HG03108 (cell line): ENCODE measurements around the gene IGSF5.
"Not testable (repeated sequence)": the region's sequence is repeated elsewhere in the genome, so short reads cannot be mapped to it uniquely, and the experiment has no call there.

ENCODE experiments used
- ATAC-seq: cut with Tn5 transposase; IDR thresholded peaks from one replicate; pipeline ENCODE4 v1.9.1; 2021; ENCODE audit warnings: moderate library complexity; ENCODE audit not compliant: unreplicated experiment

IGSF5 gene

DNA sequence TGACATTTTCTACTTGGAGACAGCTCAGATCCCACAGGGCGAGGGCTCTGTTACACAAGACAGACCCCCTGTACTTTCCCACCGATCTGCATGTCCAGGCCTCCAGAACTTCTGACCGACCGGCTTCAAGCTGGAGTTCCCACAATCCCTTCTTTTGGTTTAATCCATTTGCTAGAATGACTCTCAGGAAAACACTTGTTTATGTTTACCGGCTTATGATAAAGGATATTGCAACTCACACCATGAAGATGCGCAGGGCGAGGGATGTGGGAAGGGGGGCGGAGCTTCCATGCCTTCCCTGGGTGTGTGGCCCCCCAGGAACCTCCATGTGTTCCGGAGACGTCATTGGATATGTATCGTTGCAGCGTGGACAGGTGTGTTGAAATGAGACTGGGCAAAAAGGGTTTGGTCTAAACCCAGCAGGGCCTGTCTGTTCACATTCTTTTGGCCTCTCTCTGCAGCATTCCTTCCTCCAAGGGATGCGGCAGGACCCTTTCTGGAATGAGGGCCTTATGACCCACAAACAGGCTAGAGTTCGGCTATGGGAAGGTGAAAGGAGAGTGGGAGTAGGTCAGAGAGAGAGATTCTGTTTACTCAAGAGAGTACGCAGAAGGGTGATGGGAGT, 7.5 kb upstream of the IGSF5 start:
- ATAC-seq: no peak

DNA sequence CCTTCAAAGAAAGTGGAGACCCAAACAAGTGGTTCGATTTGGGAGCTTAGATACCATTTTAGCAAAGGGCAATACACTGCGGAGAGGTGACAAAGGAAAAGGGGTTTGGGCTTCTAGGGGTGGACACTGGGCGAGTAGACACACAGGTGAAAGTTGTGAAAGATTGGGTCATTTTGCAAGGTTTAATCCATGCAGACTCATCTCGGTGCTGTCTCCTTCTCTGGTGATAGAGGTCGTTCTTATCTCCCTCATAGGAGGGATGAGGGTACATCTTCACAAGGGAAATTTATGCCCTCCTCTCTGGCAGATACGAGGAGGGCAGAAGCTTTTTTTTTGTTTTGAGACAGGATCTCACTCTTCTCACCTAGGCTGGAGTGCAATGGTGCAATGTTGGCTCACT, 6.4 kb upstream of the IGSF5 start:
- no peak for ATAC-seq

- ATAC-seq: not testable (repeated sequence)
These were observed 5.5 kb upstream of the IGSF5 start for GRCh38 chr21:39739531-39739930.

DNA sequence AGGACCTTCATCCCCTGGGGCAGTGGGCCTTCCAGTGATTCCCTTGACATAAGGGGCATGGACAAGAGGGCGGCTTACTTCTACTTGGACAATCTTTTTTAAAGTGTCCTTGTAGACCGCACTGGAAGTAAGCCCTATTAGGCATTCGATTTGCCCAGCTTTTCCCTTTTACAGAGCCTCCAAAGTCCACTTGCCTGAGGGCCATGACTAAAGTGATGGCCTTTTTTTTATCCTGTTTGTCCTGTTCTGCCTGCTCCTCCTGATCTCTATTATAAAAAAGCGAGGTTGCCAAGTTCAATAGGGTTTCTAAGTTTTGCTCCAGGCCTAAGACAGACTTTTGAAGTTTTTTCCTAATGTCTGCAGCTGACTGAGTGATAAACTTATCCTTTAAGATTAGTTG, 2.4 kb upstream of the IGSF5 start:
- ATAC-seq: not testable (repeated sequence)

DNA sequence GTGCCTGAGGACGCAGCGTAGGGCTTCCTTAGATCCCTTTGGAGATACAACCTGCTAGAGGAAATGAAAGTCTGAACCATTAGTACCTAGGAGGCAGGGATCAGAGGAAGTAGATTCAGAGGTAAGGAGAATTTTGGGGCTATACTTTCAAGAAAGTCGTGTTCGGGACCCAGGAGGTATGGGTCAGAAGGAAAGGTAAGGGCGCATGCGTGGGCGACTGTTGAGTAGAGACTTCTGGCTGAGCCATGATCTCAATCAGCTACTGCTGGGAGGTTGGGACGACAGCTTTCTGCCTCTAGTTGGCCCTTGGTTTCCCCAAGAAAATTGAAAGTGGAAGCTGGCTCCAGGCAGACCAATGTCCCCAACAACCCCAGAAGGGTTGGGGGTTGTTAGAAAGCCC, 349 bp downstream of the IGSF5 start:
- ATAC-seq: not testable (repeated sequence)

- ATAC-seq: no peak
These were observed 5.7 kb downstream of the IGSF5 start for GRCh38 chr21:39750670-39751069.

- ATAC-seq: no peak
These were observed 9.8 kb downstream of the IGSF5 start for GRCh38 chr21:39754811-39755210.

DNA sequence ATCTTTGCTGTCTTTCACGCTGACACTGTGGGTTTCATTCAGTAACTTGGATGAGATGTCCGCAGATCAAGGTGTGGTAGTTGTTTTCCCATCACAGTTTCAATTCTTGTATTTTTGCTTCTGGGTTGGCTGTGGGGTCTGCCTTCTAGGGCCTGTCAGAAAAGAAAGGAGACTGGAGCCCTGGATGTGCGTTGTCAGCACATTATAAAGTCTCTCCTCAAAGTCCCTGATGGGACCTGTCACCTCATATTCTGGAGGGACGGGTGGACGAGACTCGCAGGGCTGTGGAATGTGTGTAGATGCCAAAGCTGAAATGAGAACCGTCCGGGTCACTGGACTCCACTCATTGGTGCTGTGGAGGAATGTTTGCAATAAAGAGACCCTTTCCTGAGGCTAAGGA, 11.3 kb downstream of the IGSF5 start:
- no peak for ATAC-seq

DNA sequence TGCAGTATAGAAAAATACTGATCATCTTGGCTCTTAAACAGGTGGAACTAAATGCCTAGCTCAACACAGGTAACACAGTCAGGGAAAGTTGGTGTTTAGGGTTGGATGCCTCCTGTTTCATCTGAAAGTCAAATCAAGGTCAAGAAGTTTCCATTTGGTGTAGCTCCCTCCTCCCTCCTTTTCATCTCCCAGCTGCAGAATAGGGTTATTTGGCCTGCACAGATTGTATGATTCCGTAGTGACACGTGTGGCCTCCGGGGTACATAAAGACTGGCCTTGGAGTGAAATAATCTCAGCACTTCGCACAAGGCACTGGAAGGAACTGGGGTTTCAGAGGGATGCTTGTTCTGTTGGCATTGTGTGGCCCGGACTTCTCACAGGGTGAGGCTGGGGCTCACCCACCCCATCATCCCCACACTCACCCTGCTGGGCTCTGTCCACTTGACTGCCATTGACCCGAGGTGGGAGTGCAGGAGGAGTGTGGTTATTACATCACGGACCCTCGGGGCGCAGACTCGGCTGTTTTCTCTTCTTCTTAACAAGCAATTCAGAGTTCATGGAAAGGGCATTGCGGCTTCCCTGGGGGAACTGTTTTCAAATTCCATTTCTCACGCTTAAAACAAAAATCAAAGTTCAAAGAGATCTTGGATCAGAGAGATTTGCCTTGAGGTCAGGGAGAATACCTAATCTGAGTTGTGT, 18.4 kb downstream of the IGSF5 start:
- no peak for ATAC-seq

DNA sequence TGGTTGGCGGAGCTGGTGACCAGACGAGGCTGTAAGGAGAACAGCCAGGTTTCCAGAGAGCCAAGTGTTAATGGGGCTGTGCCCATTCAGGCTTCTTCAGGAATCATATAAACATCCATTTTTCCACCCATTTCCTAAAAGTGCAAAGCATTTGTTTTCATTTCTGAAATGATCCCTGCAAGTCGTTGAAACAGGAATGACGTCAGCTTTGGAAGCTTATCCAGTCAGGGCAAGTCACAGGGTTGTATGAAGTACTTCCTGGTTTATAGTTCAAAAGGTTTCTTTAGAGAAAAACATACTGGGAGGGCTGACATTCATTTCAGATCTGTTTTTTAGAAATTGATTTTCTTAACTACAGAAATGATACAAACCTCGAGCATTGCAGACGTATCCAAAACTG, 29.2 kb downstream of the IGSF5 start:
- ATAC-seq: no peak

GRCh38 chr21:39775816-39776215, 30.8 kb downstream of the IGSF5 start:
- no peak for ATAC-seq

DNA sequence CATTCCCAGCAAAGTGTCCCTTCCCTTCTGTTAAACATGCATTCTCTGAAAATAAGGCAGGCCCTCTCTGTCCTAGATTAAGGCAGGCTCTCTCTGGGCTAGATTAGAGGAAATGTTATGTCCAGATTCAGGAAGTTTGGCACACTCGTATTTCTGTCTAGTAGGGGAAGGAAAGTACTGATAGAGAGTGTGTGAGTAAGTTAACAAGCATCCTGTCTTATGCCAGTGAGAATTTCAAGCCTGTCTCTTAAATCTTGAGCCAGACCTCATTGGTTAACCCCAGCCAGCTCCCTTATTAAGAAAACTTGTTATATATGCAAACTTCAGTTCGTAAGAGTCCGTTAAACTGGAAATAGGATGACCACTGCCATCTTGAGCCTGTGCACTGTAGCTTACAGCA, 31.6 kb downstream of the IGSF5 start:
- no peak for ATAC-seq

GRCh38 chr21:39781331-39781730, 36.3 kb downstream of the IGSF5 start:
- ATAC-seq: no peak

DNA sequence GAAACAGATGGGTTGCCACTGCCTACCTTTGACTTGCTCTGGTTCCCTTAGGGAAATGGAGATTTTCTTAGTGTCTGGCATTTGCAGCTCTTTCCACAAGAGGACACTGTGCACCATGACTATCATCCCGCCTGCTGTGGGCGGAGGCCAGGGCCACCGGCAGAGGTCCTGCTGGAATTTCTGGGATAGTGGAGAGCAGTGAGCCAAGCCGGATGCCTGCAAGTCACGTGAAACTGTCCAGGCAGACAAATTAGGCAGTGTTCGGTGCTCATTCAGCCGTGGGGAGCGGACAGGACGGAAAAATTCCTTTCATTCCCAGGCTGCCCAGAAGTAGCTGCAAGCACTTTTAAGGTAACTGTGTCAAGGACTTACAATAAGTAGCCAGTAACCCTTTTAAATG, 43.4 kb downstream of the IGSF5 start:
- no peak for ATAC-seq

GRCh38 chr21:39796466-39796865, 51.5 kb downstream of the IGSF5 start:
- ATAC-seq: no peak

GRCh38 chr21:39799178-39799577, 54.2 kb downstream of the IGSF5 start:
- ATAC-seq: no peak

DNA sequence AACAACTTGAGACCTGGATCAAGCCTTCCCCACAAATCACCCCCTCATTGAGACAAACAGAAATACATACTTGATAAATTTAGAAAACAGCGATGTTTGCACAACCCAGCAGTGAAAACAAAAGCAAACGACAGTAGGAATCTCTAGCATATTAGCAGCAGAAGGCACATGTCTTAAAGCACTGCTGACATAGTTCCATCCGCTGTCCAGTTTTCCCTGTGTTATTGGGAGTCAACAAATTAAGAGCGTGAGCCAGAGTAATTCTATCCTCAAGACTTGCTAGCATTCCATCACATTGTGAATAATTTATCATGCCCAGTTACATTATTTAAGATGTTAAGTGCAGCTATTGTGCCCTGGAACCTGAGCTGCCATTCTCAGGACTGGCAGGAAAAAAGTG, 55.3 kb downstream of the IGSF5 start:
- no peak for ATAC-seq

GRCh38 chr21:39802217-39802616, 57.2 kb downstream of the IGSF5 start:
- ATAC-seq: no peak

GRCh38 chr21:39803393-39803792, 58.4 kb downstream of the IGSF5 start:
- no peak for ATAC-seq

DNA sequence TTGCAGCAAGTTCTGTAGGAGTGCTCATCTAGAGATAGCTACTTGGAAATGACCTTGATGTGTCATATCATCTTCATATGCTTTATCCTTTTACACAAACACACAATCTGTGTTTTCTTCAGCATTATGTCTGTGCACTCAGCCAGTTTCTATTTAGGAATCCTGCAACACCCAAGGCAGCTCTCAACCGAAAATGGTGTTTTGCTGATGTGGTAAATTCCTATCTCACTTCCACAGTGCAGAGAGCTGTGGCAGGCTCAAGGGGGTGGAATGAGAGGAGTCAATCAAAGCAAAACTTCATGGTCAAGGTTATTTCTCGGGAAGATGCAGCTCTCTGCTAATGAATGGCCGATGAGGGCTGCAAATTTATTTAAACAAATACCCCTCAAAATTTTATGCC, 59.3 kb downstream of the IGSF5 start:
- ATAC-seq: no peak

DNA sequence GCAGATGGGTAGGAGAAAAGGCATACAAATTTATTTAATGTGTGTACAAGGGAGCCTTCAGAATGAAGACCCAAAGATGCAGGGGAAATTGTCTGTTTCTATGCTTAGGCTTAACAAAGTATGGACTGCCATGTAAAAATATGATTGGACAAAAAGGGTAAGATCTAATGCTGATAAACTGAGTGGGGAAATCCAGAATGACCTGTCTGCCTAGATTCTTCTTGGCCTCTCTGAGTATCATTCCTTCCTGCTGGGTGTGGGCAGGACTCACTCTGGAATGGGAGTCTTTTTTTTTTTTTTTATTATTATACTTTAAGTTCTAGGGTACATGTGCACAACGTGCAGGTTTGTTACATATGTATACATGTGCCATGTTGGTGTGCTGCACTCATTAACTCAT, 61.0 kb downstream of the IGSF5 start:
- no peak for ATAC-seq

DNA sequence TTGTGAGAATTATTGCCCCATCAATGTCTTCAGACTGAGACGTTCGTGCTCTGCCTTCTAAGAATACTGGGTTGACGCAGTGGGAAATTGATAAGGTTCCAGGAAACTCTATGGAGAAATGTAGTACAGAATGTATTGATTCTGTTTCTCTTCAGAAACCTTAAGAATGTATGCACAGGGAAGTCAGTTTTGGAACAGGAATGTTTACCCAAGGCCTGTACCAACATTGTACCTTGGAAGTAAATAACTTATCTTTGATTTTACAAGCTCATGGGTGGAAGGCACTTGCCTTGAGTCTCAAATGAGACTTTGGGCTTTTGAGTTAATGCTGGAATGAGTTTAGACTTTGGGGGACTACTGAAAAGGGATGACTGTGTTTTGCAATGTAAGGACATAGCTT, 62.8 kb downstream of the IGSF5 start:
- ATAC-seq: no peak

- no peak for ATAC-seq
These were observed 65.0 kb downstream of the IGSF5 start for GRCh38 chr21:39809936-39810335.
